Ascending aorta (tissue), 2 donors: ENCODE measurements around the gene PANK4. TPM values are rescaled to one million over a fixed set of nuclear protein-coding genes. Genes with fewer than 3 reads are reported as not detected.

ENCODE experiments used
- DNase-seq, 2 donors: peaks; one replicate each; pipeline ENCODE4 v3.0.0-alpha.2; 2019; ENCODE audit warnings: low spot score in 2 of 2
- H3K27ac ChIP-seq, 2 donors: fragments of 200-600 bp; sonication (generic); one replicate each; pipeline ENCODE4 v1.5.1; 2016 to 2017; ENCODE audit warnings: mild to moderate bottlenecking in 1 of 2
- H3K27me3 ChIP-seq: fragments of 200-600 bp; sonication (generic); one replicate; pipeline ENCODE4 v1.5.1; 2017
- H3K36me3 ChIP-seq, 2 donors: fragments of 200-600 bp; sonication (generic); one replicate each; pipeline ENCODE4 v1.5.1; 2016
- H3K4me1 ChIP-seq, 2 donors: fragments of 200-600 bp; sonication (generic); one replicate each; pipeline ENCODE4 v1.5.1; 2016 to 2017; ENCODE audit warnings: mild to moderate bottlenecking in 1 of 2
- H3K4me3 ChIP-seq, 2 donors: fragments of 200-600 bp; sonication (generic); one replicate each; pipeline ENCODE4 v1.5.1; 2016 to 2017; ENCODE audit warnings: mild to moderate bottlenecking in 1 of 2
- H3K9me3 ChIP-seq, 2 donors: fragments of 200-600 bp; sonication (generic); one replicate each; pipeline ENCODE4 v1.5.1; 2016
- CTCF ChIP-seq, 3 experiments: fragments of 200-600 bp in 2 of 3; fragments of 450-650 bp in 1 of 3; sonication (generic) in 2 of 3; IDR thresholded peaks; one replicate each; pipeline ENCODE4 v1.5.1; 2016 to 2019; ENCODE audit warnings: antibody characterized with exemption in 3 of 3, mild to moderate bottlenecking in 1 of 3, moderate library complexity in 1 of 3
- intact Hi-C: fragments of 100-400 bp; cut with DNase I; formaldehyde crosslinking; loops from one replicate; pipeline ENCODE4 v1.15.1; 2023
- total RNA-seq: library from RNA; depleted of rRNA; stranded (reverse); fragments of >200 nt; gene quantifications from one replicate; pipeline ENCODE4 v1.1.0, GENCODE V29; 2016

Gene PANK4
- total RNA-seq, 1 donor from 2014 or later: 80.5 TPM

GRCh38 chr1:2493691-2494322, 32.6 kb downstream of the PANK4 start:
- Histone ChIP-seq H3K27ac (no peak overlapping the region), H3K4me3 (no peak overlapping the region), H3K9me3 (no peaks in the 10 kb centered on the region), H3K27me3 (no peaks in the 10 kb centered on the region), H3K4me1 (no peaks in the 10 kb centered on the region), H3K36me3 (no peaks in the 10 kb centered on the region)
- no peak for TF ChIP-seq CTCF (IDR thresholded peaks at IDR 0.05)
- no peak for DNase-seq
- intact Hi-C loops: no loop called here

GRCh38 chr1:2493218-2493617, 33.2 kb downstream of the PANK4 start:
- Histone ChIP-seq H3K9me3 (peaks cover 0 to 4% of the 10 kb centered on the region in 2 donors), H3K27ac (no peak overlapping the region), H3K4me3 (no peak overlapping the region), H3K27me3 (no peaks in the 10 kb centered on the region), H3K4me1 (no peaks in the 10 kb centered on the region), H3K36me3 (no peaks in the 10 kb centered on the region)
- no peak for DNase-seq
- TF ChIP-seq CTCF (IDR thresholded peaks at IDR 0.05): no peak
- intact Hi-C loops: no loop called here

GRCh38 chr1:2492091-2492490, 34.3 kb downstream of the PANK4 start:
- no peak overlapping the region for H3K27ac ChIP-seq
- TF ChIP-seq CTCF (IDR thresholded peaks at IDR 0.05): no peak
- no peaks in the 10 kb centered on the region for H3K4me1 ChIP-seq
- no peak overlapping the region for H3K4me3 ChIP-seq
- no peaks in the 10 kb centered on the region for H3K27me3 ChIP-seq
- H3K36me3 ChIP-seq: no peaks in the 10 kb centered on the region
- H3K9me3 ChIP-seq: peaks cover 0 to 7% of the 10 kb centered on the region in 2 donors
- no peak for DNase-seq
- intact Hi-C loops: no loop called here

DNA sequence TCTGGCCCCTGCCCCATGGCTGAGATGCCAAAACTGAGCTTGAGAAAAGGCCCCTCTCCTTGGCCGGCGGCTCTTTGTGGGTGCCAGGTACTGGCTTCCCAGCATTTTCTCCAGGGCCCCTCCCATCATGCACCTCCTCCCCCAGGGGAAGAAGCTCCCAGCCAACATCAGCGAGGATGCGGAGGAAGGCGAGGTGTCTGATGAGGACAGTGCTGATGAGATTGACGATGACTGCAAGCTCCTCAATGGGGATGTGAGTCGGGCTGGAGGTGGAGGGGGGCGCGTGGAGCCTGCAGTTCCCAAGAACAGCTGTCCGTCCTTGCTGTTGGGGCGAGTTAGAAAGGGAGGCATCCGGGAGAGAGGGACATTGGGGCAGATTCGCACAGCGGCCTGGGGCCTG, 36.8 kb downstream of the PANK4 start:
- intact Hi-C loops: no loop called here
- DNase-seq: no peak
- TF ChIP-seq CTCF (IDR thresholded peaks at IDR 0.05): no peak

GRCh38 chr1:2488688-2489087, 37.7 kb downstream of the PANK4 start:
- intact Hi-C loops: no loop called here
- no peak overlapping the region for H3K27ac ChIP-seq
- H3K9me3 ChIP-seq: peaks cover 0 to 7% of the 10 kb centered on the region in 2 donors
- TF ChIP-seq CTCF (IDR thresholded peaks at IDR 0.05): no peak
- no peak for DNase-seq
- no peaks in the 10 kb centered on the region for H3K27me3 ChIP-seq
- no peak overlapping the region for H3K4me3 ChIP-seq
- no peaks in the 10 kb centered on the region for H3K4me1 ChIP-seq
- H3K36me3 ChIP-seq: no peaks in the 10 kb centered on the region

More for the DNA sequence above, 36.8 kb downstream of the PANK4 start:
- Histone ChIP-seq H3K4me1 (no peaks in the 10 kb centered on the region), H3K27ac (no peak overlapping the region), H3K9me3 (peaks cover 0 to 7% of the 10 kb centered on the region in 2 donors), H3K36me3 (no peaks in the 10 kb centered on the region), H3K4me3 (no peak overlapping the region), H3K27me3 (no peaks in the 10 kb centered on the region)

DNA sequence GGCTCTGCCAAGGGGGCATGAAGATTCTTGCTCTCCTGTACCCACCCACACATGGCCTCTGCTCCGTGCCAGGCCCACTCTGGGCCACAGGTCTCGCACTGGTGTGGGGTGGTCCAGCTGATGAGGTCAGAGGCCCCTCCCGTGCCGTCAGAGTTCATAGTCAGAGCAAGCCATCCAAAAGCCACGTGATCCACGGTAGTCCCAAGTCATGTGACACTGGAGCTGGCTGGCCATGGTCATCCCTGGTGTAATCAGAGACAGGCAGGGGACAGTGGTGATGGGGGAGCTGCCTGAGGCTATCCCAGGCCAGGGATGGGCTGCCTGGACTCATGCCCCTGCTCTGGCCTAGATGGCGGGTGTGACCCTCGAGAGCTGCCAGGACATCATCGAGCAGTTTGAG, 39.8 kb downstream of the PANK4 start:
- intact Hi-C loops: no loop called here
- no peak overlapping the region for H3K4me3 ChIP-seq
- no peak for TF ChIP-seq CTCF (IDR thresholded peaks at IDR 0.05)

More for the DNA sequence above, 39.8 kb downstream of the PANK4 start:
- Histone ChIP-seq H3K27ac (no peak overlapping the region), H3K9me3 (peaks cover 0 to 7% of the 10 kb centered on the region in 2 donors), H3K4me1 (no peaks in the 10 kb centered on the region), H3K27me3 (no peaks in the 10 kb centered on the region), H3K36me3 (no peaks in the 10 kb centered on the region)
- no peak for DNase-seq
